ENCODE measurements around the gene PAFAH2. TPM values are rescaled to one million over a fixed set of nuclear protein-coding genes. Genes with fewer than 3 reads are reported as not detected.

PAFAH2 gene
- total RNA-seq, 1 experiment from 2014 or later, result 13.0 TPM

- Histone ChIP-seq H3K79me2 (ENCODE audit: insufficient read depth, low read length) (no peaks in the 10 kb centered on the region), H3K4me2 (ENCODE audit: low read length) (no peak overlapping the region), H3K9me3 (ENCODE audit: control insufficient read depth in 1 of 2, insufficient read depth in 1 of 2, low read depth in 1 of 2, low read length in 2 of 2) (no peaks in the 10 kb centered on the region), H3K27ac (ENCODE audit: low read depth, low read length) (no peak overlapping the region), H3K9me2 (ENCODE audit: insufficient read depth) (no peaks in the 10 kb centered on the region), H2AFZ (ENCODE audit: low read depth, low read length, poor library complexity, severe bottlenecking) (no peak overlapping the region), H3K27me3 (ENCODE audit: insufficient read depth, low read length) (no peaks in the 10 kb centered on the region), H3K4me1 (ENCODE audit: control insufficient read depth in 1 of 2, insufficient read depth in 2 of 2, low read length in 2 of 2) (peaks cover 0 to 3% of the 10 kb centered on the region in 2 experiments; a peak in 1 of 4 replicates), H4K20me1 (ENCODE audit: insufficient read depth) (no peaks in the 10 kb centered on the region), H3K9ac (ENCODE audit: low read length) (no peak overlapping the region), H3K4me3 (replicated peaks in 1 of 2; ENCODE audit: low read depth in 1 of 2, low read length in 2 of 2) (no peak overlapping the region), H3K36me3 (ENCODE audit: control insufficient read depth in 1 of 2, insufficient read depth in 2 of 2, low read length in 2 of 2) (no peaks in the 10 kb centered on the region)
- no TSS peak for BruUV-seq (replicated peaks)
- TF ChIP-seq EZH2 (IDR thresholded peaks at IDR 0.05) (no peak), YY1 (IDR thresholded peaks at IDR 0.05; ENCODE audit: extremely low read depth, insufficient replicate concordance, low read depth, low read length) (no peak), CBX3 (IDR thresholded peaks at IDR 0.05; ENCODE audit: low read depth) (no peak), JUND (IDR thresholded peaks at IDR 0.05) (no peak), RAD21 (IDR thresholded peaks at IDR 0.05; ENCODE audit: low read depth) (no peak), ZBTB33 (IDR thresholded peaks at IDR 0.05; ENCODE audit: extremely low read depth, insufficient replicate concordance, low read length) (no peak), SRF (IDR thresholded peaks at IDR 0.05; ENCODE audit: low read depth) (no peak), ATF3 (IDR thresholded peaks at IDR 0.05) (no peak), TCF7L2 (IDR thresholded peaks at IDR 0.05; ENCODE audit: borderline replicate concordance, extremely low read depth, insufficient read depth, insufficient read length) (no peak), ZFX (IDR thresholded peaks at IDR 0.05) (no peak), ZNF274 (IDR thresholded peaks at IDR 0.05; ENCODE audit: low read depth, low read length) (no peak), CTCF (IDR thresholded peaks at IDR 0.05 in 2 of 3, conservative IDR thresholded peaks at IDR 0.05 in 1 of 3; ENCODE audit: borderline replicate concordance in 1 of 3, insufficient read depth in 1 of 3, low read depth in 2 of 3, low read length in 2 of 3) (no peak)
- POLR2A ChIA-PET, result no interaction called here
- ATAC-seq (peak; percentile 18; the same call in 1 of the 2 replicates), DNase-seq (ENCODE audit: low read depth, low spot score) (no peak)
- RAD21 ChIA-PET (ENCODE audit: low non-redundant PET in 1 of 2, low total read pairs in 2 of 2, uncharacterized antibody in 2 of 2, unreplicated experiment in 2 of 2), result interaction anchor here in 1 of 2 experiments (0.7 kb wide), 1 partner anchor 94 kb away, joined by 4 read pairs; no protein-coding TSS in a partner anchor
- intact Hi-C loops (cut with micrococcal nuclease), result no loop called here
- CTCF ChIA-PET, result interaction anchor here (0.6 to 1.3 kb wide), 2 partner anchors 133 to 134 kb away, joined by 4 to 5 read pairs; no protein-coding TSS in a partner anchor
These were observed 31.4 kb upstream of the PAFAH2 start for GRCh38 chr1:26029054-26029863.
